Subcutaneous adipose tissue (tissue), 4 donors: ENCODE results near the gene YWHAH. TPM values are rescaled to one million over a fixed set of nuclear protein-coding genes. Genes with fewer than 3 reads are reported as not detected.

Experiments used
- total RNA-seq, 4 donors: library from RNA; depleted of rRNA; stranded (reverse); fragments of >200 nt; gene quantifications; one replicate each; pipeline ENCODE4 v1.1.0, GENCODE V29; 2016
- TF ChIP-seq, protein P1 (sequence below): fragments of 450-650 bp; IDR thresholded peaks from one replicate; pipeline ENCODE4 v1.5.1; 2016; ENCODE audit warnings: low read depth, mild to moderate bottlenecking, control low read depth, antibody characterized with exemption, moderate library complexity

Gene YWHAH
- total RNA-seq, 4 donors from 2014 or later, result 47.7 to 99.0 (median 54.0) TPM

- TF ChIP-seq, protein P1, sequence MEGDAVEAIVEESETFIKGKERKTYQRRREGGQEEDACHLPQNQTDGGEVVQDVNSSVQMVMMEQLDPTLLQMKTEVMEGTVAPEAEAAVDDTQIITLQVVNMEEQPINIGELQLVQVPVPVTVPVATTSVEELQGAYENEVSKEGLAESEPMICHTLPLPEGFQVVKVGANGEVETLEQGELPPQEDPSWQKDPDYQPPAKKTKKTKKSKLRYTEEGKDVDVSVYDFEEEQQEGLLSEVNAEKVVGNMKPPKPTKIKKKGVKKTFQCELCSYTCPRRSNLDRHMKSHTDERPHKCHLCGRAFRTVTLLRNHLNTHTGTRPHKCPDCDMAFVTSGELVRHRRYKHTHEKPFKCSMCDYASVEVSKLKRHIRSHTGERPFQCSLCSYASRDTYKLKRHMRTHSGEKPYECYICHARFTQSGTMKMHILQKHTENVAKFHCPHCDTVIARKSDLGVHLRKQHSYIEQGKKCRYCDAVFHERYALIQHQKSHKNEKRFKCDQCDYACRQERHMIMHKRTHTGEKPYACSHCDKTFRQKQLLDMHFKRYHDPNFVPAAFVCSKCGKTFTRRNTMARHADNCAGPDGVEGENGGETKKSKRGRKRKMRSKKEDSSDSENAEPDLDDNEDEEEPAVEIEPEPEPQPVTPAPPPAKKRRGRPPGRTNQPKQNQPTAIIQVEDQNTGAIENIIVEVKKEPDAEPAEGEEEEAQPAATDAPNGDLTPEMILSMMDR, result no peak
These were observed 42.8 kb upstream of the YWHAH start for GRCh38 chr22:31901388-31902137.

DNA sequence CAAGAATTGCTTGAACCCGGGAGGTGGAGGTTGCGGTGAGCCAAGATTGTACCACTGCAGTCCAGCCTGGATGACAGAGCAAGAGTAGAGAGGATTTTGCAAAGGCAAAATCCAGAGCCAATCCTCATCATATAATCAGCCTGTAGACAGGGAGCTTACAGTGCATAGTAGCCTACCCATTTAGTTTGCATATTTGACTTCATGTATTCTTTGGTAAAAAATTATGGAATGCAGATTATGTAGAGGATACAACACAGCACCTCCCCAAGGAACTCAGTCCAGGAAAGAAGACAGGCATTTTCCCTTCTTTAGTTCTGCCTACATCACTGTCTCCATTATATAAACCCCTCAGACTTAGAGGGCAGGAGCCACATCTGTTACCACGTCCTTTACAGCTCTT is 39.7 kb upstream of the YWHAH start:
- TF ChIP-seq, protein P1, result no peak

- TF ChIP-seq, protein P1, result no peak
These were observed 39.0 kb upstream of the YWHAH start for GRCh38 chr22:31905356-31905755.

GRCh38 chr22:31906086-31906485 is 38.2 kb upstream of the YWHAH start:
- TF ChIP-seq, protein P1, result no peak

DNA sequence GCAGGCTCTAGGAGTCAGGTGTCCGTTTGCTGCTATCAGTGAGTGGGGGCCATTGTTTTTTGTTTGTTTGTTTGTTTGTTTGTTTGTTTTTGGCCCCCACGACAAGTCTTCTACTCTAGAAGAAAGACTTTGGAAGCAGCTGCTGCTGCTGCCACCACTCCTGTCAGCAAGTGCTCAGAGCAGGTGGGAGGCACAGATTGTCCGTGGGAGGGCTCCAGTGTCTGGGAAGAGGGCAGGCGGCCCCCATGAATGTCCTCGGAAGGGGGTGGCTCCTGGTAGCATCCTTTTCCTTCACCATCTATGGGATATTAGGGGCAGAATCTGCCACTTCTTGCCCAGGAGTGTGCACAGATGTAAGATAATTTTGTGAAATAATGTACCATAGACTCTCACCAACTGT is 37.8 kb upstream of the YWHAH start:
- TF ChIP-seq, protein P1, result no peak

DNA sequence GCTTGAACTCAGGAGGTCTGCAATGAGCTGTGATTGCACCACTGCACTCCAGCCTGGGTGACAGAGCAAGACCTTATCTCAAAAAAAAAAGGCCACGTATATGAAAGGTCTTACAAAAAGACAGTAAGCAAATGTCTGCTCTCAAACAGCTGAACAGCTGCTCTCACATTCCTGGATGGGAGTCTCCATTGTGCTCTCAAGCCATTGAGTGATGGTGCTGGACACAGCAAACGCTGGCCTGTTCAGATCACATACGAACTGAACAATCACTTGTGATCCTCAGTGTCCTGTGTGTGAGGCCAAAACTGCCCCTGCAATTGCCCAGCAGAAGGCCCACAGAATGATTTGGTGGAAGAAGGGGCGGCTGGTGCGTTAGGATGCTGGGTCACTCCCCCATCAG is 34.4 kb upstream of the YWHAH start:
- TF ChIP-seq, protein P1, result no peak

- TF ChIP-seq, protein P1, result no peak
These were observed 32.5 kb upstream of the YWHAH start for GRCh38 chr22:31911565-31912406.
